ENCODE measurements around the gene PCNX1.

The PCNX1 gene

GRCh38 chr14:71138448-71139293 is 231.4 kb downstream of the PCNX1 start:
- H3K4me1 ChIP-seq (ENCODE audit: control insufficient read depth, low read length), result peaks cover 37% of the 10 kb centered on the region
- no peaks in the 10 kb centered on the region for H3K27me3 ChIP-seq (ENCODE audit: control insufficient read depth, low read length)
- H3K9me2 ChIP-seq (replicated peaks; ENCODE audit: control insufficient read depth, low read length), result no peaks in the 10 kb centered on the region
- H3K4me2 ChIP-seq (ENCODE audit: low read length), result no peak overlapping the region
- no peaks in the 10 kb centered on the region for H3F3A ChIP-seq (ENCODE audit: control insufficient read depth, insufficient read depth)
- H4K20me1 ChIP-seq (ENCODE audit: control insufficient read depth, insufficient read depth, low read depth, low read length), result no peaks in the 10 kb centered on the region
- TF ChIP-seq CTCF (IDR thresholded peaks at IDR 0.05; ENCODE audit: low read depth, low read length, poor library complexity, severe bottlenecking), result peak; percentile 94
- TF ChIP-seq EZH2phosphoT487 (IDR thresholded peaks at IDR 0.05; ENCODE audit: borderline replicate concordance, low read length), result no peak
- no peaks in the 10 kb centered on the region for H3K79me2 ChIP-seq (ENCODE audit: control insufficient read depth, low read length)
- H3K36me3 ChIP-seq (ENCODE audit: control insufficient read depth, low read length), result no peaks in the 10 kb centered on the region
- H3K27ac ChIP-seq (ENCODE audit: low read depth, low read length), result no peak overlapping the region
- H3K4me3 ChIP-seq (ENCODE audit: low read length), result no peak overlapping the region
- no peaks in the 10 kb centered on the region for H3K9me3 ChIP-seq (ENCODE audit: control insufficient read depth, insufficient read depth, low read length)

- Histone ChIP-seq H3K4me1 (ENCODE audit: control insufficient read depth, low read length) (peaks cover 37% of the 10 kb centered on the region), H3K9me3 (ENCODE audit: control insufficient read depth, insufficient read depth, low read length) (no peaks in the 10 kb centered on the region), H3K36me3 (ENCODE audit: control insufficient read depth, low read length) (no peaks in the 10 kb centered on the region), H4K20me1 (ENCODE audit: control insufficient read depth, insufficient read depth, low read depth, low read length) (no peaks in the 10 kb centered on the region), H3K79me2 (ENCODE audit: control insufficient read depth, low read length) (no peaks in the 10 kb centered on the region), H3K27me3 (ENCODE audit: control insufficient read depth, low read length) (no peaks in the 10 kb centered on the region), H3K4me2 (ENCODE audit: low read length) (no peak overlapping the region), H3F3A (ENCODE audit: control insufficient read depth, insufficient read depth) (no peaks in the 10 kb centered on the region), H3K4me3 (ENCODE audit: low read length) (no peak overlapping the region), H3K27ac (ENCODE audit: low read depth, low read length) (no peak overlapping the region), H3K9me2 (replicated peaks; ENCODE audit: control insufficient read depth, low read length) (no peaks in the 10 kb centered on the region)
- no peak for TF ChIP-seq EZH2phosphoT487 (IDR thresholded peaks at IDR 0.05; ENCODE audit: borderline replicate concordance, low read length)
- no peak for TF ChIP-seq CTCF (IDR thresholded peaks at IDR 0.05; ENCODE audit: low read depth, low read length, poor library complexity, severe bottlenecking)
Observed at GRCh38 chr14:71139294-71139946, 232.2 kb downstream of the PCNX1 start.

GRCh38 chr14:71140157-71140556 is 232.9 kb downstream of the PCNX1 start:
- Histone ChIP-seq H3F3A (ENCODE audit: control insufficient read depth, insufficient read depth) (no peaks in the 10 kb centered on the region), H3K9me3 (ENCODE audit: control insufficient read depth, insufficient read depth, low read length) (no peaks in the 10 kb centered on the region), H3K36me3 (ENCODE audit: control insufficient read depth, low read length) (no peaks in the 10 kb centered on the region), H3K4me3 (ENCODE audit: low read length) (no peak overlapping the region), H3K4me1 (ENCODE audit: control insufficient read depth, low read length) (peaks cover 37% of the 10 kb centered on the region), H3K4me2 (ENCODE audit: low read length) (no peak overlapping the region), H4K20me1 (ENCODE audit: control insufficient read depth, insufficient read depth, low read depth, low read length) (no peaks in the 10 kb centered on the region), H3K27ac (ENCODE audit: low read depth, low read length) (no peak overlapping the region), H3K9me2 (replicated peaks; ENCODE audit: control insufficient read depth, low read length) (no peaks in the 10 kb centered on the region), H3K27me3 (ENCODE audit: control insufficient read depth, low read length) (no peaks in the 10 kb centered on the region), H3K79me2 (ENCODE audit: control insufficient read depth, low read length) (no peaks in the 10 kb centered on the region)
- TF ChIP-seq CTCF (IDR thresholded peaks at IDR 0.05; ENCODE audit: low read depth, low read length, poor library complexity, severe bottlenecking) (no peak), EZH2phosphoT487 (IDR thresholded peaks at IDR 0.05; ENCODE audit: borderline replicate concordance, low read length) (no peak)

Measured in DOHH2 (cell line).